ENCODE results near the gene NWD2.

NWD2 gene

GRCh38 chr4:37299468-37299867, 54.9 kb downstream of the NWD2 start:
- DNase-seq = no peak

- no peak for DNase-seq
Measured at GRCh38 chr4:37304612-37305011, 60.1 kb downstream of the NWD2 start.

GRCh38 chr4:37305984-37306383, 61.4 kb downstream of the NWD2 start:
- no peak for DNase-seq

- DNase-seq = no peak
Measured at GRCh38 chr4:37317104-37317643, 72.6 kb downstream of the NWD2 start.

- DNase-seq = no peak
Measured at GRCh38 chr4:37320513-37321235, 76.1 kb downstream of the NWD2 start.

DNA sequence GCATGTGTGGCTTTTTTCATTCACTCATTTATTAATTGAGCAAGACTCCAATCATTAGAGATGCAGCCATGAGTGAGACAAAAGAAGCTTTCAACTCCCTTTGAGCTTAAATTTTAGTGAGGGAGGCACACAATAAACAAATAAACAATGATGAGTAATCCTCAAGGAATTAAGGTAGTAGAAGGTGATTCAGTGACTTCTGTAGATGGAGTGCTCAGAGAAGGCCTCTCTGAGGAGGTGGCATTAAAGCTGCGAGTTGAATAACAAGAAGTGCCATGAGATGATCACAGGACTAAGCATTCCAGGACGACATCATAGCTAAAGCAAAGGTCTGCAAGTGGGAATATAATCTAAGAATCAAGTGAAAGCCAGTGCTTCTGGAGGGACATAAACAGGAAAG, 77.6 kb downstream of the NWD2 start:
- DNase-seq = no peak

DNA sequence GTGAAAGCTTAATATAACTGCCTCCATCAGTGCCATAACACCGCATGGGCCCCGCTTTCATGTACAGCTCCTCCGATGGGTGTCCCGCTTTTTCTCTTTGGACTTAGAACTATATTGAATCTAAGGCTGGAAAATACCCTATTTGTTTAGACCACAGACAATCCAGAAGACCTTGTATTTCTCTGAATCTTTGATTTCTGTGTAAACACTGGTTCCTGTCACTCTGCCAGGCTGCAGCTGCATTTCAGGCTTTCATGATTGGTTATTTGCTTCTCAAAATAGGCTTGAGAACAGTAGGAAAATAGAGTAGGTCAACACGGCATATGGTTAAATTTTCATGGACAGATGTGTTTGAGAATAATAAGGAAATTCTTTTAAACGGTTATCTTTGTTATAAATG, 80.0 kb downstream of the NWD2 start:
- no peak for DNase-seq

- no peak for DNase-seq
Measured at GRCh38 chr4:37326852-37327251, 82.3 kb downstream of the NWD2 start.

DNA sequence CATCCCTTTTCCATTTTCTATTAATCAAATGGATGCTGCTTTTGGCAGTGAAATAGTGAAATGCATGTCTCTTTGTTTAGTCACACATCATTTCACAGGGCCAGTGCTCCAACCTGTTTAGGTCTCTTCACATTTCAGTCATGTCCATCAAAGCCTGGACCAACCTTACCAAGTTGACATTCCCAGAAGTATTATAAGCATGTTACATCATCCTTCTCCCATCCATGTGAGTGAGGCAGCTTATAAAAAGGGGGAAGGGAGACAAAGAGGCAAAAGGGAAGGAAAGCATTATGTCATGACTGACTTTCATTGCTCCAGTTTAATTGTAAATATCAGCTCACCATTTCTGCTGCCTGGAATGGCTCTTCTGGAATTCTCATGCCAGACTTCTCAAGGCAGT, 94.4 kb downstream of the NWD2 start:
- no peak for DNase-seq

- DNase-seq = no peak
Measured at GRCh38 chr4:37358748-37359147, 114.2 kb downstream of the NWD2 start.

DNA sequence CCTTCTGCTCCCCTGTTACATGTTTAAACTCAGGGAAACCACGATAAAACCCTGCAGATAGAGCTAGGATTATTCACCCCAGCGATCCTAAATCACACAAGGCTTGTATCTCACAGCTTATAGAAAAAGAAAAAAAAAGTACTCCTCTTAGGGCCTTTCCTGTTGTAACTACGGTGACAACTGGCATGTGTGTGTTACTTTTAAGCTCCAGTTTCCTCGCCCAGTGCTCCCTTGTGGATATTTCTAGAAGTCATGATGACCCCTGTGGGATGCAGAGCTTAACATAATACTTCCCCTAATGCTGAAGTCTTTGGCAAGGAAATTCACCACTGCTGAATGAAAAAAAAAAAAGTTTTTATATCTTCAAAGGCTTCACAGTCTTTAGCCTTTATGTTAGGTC, 114.7 kb downstream of the NWD2 start:
- no peak for DNase-seq

- no peak for DNase-seq
Measured at GRCh38 chr4:37365888-37366287, 121.3 kb downstream of the NWD2 start.

DNA sequence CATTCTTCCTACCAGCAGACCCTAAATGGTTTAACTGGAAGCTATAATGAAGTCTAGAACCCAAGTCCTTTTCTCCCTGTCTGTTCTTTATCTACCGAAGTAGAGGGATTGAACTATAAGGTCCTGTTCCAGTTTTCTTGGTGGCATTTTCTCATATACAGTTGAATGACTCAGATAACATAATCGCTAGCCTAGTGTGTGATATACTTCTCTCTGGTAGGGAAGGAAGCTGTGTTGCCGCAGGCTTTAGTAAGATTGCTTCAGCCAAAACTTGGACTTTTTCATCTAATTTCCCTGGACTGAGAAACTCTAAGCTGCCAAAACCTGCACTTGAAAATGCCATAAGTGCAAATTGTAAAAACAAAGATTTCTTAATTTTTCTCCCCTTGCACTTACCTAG, 123.4 kb downstream of the NWD2 start:
- DNase-seq = no peak

DNA sequence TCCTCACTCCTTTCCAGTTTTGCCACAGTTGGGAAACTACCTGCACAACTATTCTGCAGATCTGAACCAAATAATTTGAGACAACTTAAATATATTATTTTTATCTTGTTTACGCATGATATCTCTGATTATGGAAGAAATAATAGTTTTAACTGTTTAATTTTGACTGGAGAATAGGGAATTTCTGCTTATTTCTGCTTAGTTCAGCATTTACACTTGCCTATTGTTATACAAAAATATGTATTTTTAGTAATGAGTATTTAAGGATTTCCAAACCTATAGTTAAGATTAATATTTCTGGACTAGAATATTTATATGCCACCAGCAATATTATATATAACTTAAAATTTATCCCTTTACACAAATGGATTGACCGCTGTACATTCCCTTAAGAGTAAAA, 125.5 kb downstream of the NWD2 start:
- DNase-seq = no peak

- no peak for DNase-seq
Measured at GRCh38 chr4:37381040-37381668, 136.6 kb downstream of the NWD2 start.

DNA sequence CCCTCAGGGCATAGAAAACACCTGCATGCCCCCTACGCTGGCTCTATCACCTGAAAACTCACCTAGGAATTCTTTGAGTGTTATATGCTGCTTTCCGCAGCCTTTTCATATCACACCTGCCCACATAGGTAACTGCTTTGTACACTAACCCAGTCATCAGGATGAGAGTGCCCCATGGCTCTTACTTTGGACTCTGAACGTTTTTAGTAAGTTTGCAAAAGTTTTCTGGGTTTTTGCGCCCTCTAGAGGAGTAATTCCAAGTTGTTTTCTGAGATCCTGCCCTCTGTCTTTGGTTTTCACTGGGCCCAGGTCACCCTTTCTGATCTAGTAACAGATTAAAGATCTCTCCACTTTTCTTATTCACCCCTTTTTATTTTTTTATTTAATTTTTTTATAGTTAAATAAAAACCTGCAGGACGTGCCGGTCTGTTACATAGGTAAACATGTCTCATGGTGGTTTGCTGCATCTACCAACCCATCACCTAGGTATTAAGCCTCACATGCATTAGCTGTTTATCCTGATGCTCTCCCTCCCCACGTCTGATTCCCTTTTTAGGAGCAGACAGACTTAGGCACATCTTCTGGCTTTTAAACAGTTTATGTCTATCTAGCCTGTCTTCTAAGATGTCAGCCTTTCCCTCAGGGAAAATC, 139.2 kb downstream of the NWD2 start:
- DNase-seq = no peak

DNA sequence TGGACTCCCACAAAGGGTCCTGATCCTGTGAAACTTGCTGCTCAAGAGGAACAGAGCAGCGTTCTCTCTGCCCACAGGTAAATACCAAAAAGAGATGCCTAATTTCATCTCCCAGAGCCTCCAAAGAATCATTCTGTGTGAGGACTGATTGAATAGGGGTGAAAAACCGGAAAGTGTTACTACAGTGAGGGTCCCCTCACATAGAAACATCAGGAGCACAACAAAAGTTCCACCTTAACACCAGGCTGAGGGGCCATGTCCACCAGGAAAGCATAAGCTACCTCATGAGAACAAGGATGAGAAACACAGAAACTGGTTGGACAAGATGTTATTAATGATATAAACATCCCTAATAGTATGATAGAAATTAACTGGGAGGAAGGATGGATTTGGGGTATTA, 140.9 kb downstream of the NWD2 start:
- no peak for DNase-seq

DNA sequence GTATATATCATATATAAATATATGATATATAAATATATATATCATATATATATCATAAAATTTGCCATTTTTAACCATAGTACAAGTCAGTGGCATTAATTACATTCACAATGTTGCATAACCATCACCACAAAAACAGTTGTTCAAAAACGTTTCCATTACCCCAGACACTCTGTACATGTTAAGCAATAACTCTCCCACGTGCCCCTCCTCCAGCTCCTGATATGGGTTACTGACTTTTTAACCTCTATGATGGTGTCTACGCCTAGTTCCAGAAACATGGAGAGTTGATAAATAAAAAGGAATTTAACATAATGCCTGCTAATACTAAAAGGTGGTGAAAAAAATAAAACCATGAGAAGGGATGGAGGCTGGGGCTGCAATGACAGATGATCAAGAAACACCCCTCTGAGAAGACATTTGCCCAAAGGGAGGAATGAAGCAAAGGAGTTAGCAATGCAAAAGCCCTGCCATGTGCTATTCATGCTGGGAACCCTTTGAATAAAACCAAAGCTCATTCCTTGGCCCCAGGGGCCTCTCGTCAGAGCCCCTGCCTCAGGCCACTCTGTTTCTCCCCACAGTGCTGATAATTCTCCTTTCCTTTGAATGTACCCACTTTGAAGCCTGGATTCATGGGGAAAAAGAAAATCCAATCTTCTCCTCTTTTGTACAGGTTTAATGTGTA, 144.3 kb downstream of the NWD2 start:
- no peak for DNase-seq

- no peak for DNase-seq
Measured at GRCh38 chr4:37389366-37389765, 144.8 kb downstream of the NWD2 start.

- no peak for DNase-seq
Measured at GRCh38 chr4:37389967-37390580, 145.5 kb downstream of the NWD2 start.

DNA sequence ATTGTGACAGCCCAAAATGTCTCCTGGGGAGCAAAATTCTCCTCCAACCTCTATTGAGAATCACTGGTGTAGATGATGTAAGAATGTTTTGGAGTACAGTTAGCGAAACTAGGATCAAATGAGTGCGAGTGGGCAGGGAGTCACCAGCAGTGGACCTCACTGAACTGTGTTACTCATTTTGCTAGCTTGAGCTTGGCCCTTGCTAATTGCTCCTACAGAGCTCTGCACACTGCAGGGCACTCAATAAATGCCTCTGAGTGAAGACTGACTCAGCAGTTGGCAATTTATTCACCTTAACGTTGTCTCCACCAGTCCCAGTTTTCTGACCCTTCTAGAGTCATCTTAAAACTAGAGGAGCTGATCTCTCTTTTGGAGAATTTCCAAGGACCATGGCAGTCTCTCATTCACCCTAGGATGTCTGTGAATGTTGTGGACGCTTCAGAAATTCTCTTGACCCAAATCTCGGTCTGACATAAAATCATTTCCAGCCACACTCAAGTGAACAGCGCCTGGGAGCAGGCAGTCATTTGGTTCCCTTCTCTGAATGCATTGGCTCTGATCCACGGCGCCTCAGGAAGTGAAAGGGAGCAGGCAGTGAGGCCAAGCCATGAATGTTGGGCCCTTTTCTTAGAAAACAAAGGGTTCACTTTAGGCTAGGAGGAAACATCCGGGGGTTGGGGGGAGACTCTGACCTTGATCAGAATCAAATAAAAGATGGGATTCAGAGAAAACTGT, 148.1 kb downstream of the NWD2 start:
- no peak for DNase-seq

- DNase-seq = no peak
Measured at GRCh38 chr4:37393321-37393720, 148.8 kb downstream of the NWD2 start.

Data from amniotic stem cell (primary cell).